CD14-positive monocyte (primary cell): ENCODE measurements around the gene FOXP1. TPM values are rescaled to one million over a fixed set of nuclear protein-coding genes. Genes with fewer than 3 reads are reported as not detected.

Experiments
- DNase-seq, 3 donors: peaks; one replicate each; pipeline ENCODE4 v3.0.0-alpha.2; 2011 to 2022
- H2AFZ ChIP-seq: 2 replicates; pipeline ENCODE4 v1.6.0; 2012; ENCODE audit warnings: mild to moderate bottlenecking, low read depth, low read length, inconsistent platforms; ENCODE audit not compliant: insufficient read depth, poor library complexity, severe bottlenecking
- H3K27ac ChIP-seq, 2 donors: 1 replicate in 1 of 2; 2 replicates in 1 of 2; pipeline ENCODE4 v1.5.1; 2012 to 2013; ENCODE audit warnings: low read length in 2 of 2, control low read depth in 1 of 2, inconsistent platforms in 1 of 2, low read depth in 1 of 2, mild to moderate bottlenecking in 1 of 2
- H3K27me3 ChIP-seq, 2 donors: one replicate each; pipeline versions ENCODE4 v1.6.0 to v1.6.1; 2011 to 2013; ENCODE audit warnings: low read length in 2 of 2; ENCODE audit not compliant: control insufficient read depth in 2 of 2, insufficient read depth in 2 of 2
- H3K36me3 ChIP-seq, 2 donors: replicated peaks in 1 of 2; 1 replicate in 1 of 2; 2 replicates in 1 of 2; pipeline versions ENCODE4 v1.5.1 to v1.6.1; 2012 to 2013; ENCODE audit warnings: low read length in 2 of 2, control low read depth in 1 of 2, inconsistent platforms in 1 of 2, mild to moderate bottlenecking in 1 of 2; ENCODE audit not compliant: insufficient read depth in 2 of 2, control insufficient read depth in 1 of 2
- H3K4me1 ChIP-seq, 2 donors: 1 replicate in 1 of 2; 2 replicates in 1 of 2; pipeline versions ENCODE4 v1.5.1 to v1.6.1; 2012 to 2013; ENCODE audit warnings: low read length in 2 of 2, control low read depth in 1 of 2, inconsistent platforms in 1 of 2, mild to moderate bottlenecking in 1 of 2, moderate library complexity in 1 of 2; ENCODE audit not compliant: insufficient read depth in 2 of 2, control insufficient read depth in 1 of 2
- H3K4me2 ChIP-seq: replicated peaks from 2 replicates; pipeline ENCODE3; 2012; ENCODE audit warnings: low read length, moderate library complexity, mild to moderate bottlenecking; ENCODE audit not compliant: poor library complexity, severe bottlenecking; ENCODE audit errors: extremely low read depth
- H3K4me3 ChIP-seq, 3 experiments: fragments of 200-600 bp in 1 of 3; sonication (generic) in 1 of 3; replicated peaks in 1 of 3; 1 replicate in 2 of 3; 2 replicates in 1 of 3; pipeline ENCODE4 v1.5.1; 2011 to 2013; ENCODE audit warnings: low read length in 3 of 3, mild to moderate bottlenecking in 3 of 3, control low read depth in 2 of 3, low read depth in 2 of 3, inconsistent platforms in 1 of 3, moderate library complexity in 1 of 3
- H3K79me2 ChIP-seq: 2 replicates; pipeline ENCODE4 v1.6.0; 2012; ENCODE audit warnings: mild to moderate bottlenecking, control low read depth, inconsistent platforms, low read length, moderate library complexity; ENCODE audit not compliant: insufficient read depth
- H3K9ac ChIP-seq: 2 replicates; pipeline ENCODE4 v1.6.0; 2017; ENCODE audit warnings: low read length, mild to moderate bottlenecking; ENCODE audit not compliant: insufficient read depth, poor library complexity, severe bottlenecking
- H3K9me3 ChIP-seq, 2 donors: replicated peaks in 1 of 2; 1 replicate in 1 of 2; 2 replicates in 1 of 2; pipeline versions ENCODE4 v1.5.1 to v1.6.1; 2012 to 2013; ENCODE audit warnings: low read length in 2 of 2, control low read depth in 1 of 2; ENCODE audit not compliant: control insufficient read depth in 1 of 2, insufficient read depth in 1 of 2
- H4K20me1 ChIP-seq: 2 replicates; pipeline ENCODE4 v1.6.0; 2012; ENCODE audit warnings: mild to moderate bottlenecking, low read length, control low read depth, moderate library complexity; ENCODE audit not compliant: insufficient read depth
- H3K27ac Mint-ChIP-seq, 7 donors: one replicate each; pipeline ENCODE4 v1.8.0; 2020; ENCODE audit warnings: mild to moderate bottlenecking in 7 of 7, mixed read lengths in 7 of 7, moderate library complexity in 6 of 7, inconsistent platforms in 2 of 7
- H3K27me3 Mint-ChIP-seq, 3 donors: one replicate each; pipeline ENCODE4 v1.8.0; 2021 to 2022; ENCODE audit warnings: low read depth in 3 of 3, mild to moderate bottlenecking in 3 of 3, mixed read lengths in 3 of 3, moderate library complexity in 3 of 3, inconsistent platforms in 1 of 3
- H3K36me3 Mint-ChIP-seq, 2 donors: one replicate each; pipeline ENCODE4 v1.8.0; 2020; ENCODE audit warnings: mixed read lengths in 2 of 2, inconsistent platforms in 1 of 2, mild to moderate bottlenecking in 1 of 2
- H3K4me1 Mint-ChIP-seq: one replicate; pipeline ENCODE4 v1.8.0; 2020; ENCODE audit warnings: mild to moderate bottlenecking, mixed read lengths
- H3K4me3 Mint-ChIP-seq, 2 donors: one replicate each; pipeline ENCODE4 v1.8.0; 2020; ENCODE audit warnings: mild to moderate bottlenecking in 2 of 2, mixed read lengths in 2 of 2, moderate library complexity in 1 of 2
- H3K9me3 Mint-ChIP-seq, 7 donors: one replicate each; pipeline ENCODE4 v1.8.0; 2020 to 2022; ENCODE audit warnings: mixed read lengths in 7 of 7, mild to moderate bottlenecking in 6 of 7, moderate library complexity in 6 of 7, inconsistent platforms in 2 of 7
- CTCF ChIP-seq: fragments of 200-600 bp; IDR thresholded peaks from one replicate; pipeline ENCODE4 v1.8.0; 2022; ENCODE audit warnings: antibody characterized with exemption, mild to moderate bottlenecking
- WGBS: methylation state at CpG from one replicate; pipeline ENCODE4 v1.1.5; 2013; ENCODE audit warnings: missing lambda C conversion rate; ENCODE audit not compliant: insufficient coverage; 5-methylcytosine and 5-hydroxymethylcytosine counted together
- intact Hi-C, 2 donors: fragments of 100-400 bp; cut with micrococcal nuclease; formaldehyde crosslinking; loops; one replicate each; pipeline versions ENCODE4 v1.15.0 to v1.15.1; 2023
- polyA plus RNA-seq, 3 donors: library from polyadenylated mRNA; depleted of rRNA in 1 of 3; unstranded in 2 of 3; stranded (reverse) in 1 of 3; fragments of 300-500 nt in 2 of 3; fragments of >200 nt in 1 of 3; fragmentation: Illumina TruSeq in 2 of 3; gene quantifications; 1 replicate in 2 of 3; 2 replicates in 1 of 3; pipeline ENCODE4 v1.2.3, GENCODE V29; 2012 to 2021

Gene FOXP1
- polyA plus RNA-seq, 3 donors: 25.7 to 42.6 (median 27.8) TPM

- Histone ChIP-seq H3K4me1 (peaks cover 41 to 50% of the 10 kb centered on the region in 2 donors), H3K4me2 (peak overlapping the region; percentile 84), H2AFZ (peak overlapping the region; percentile 70), H3K9me3 (no peaks in the 10 kb centered on the region), H3K36me3 (no peaks in the 10 kb centered on the region), H3K27me3 (no peaks in the 10 kb centered on the region), H3K27ac (peak overlapping the region; percentile 65 to 83), H3K4me3 (peak overlapping the region; percentile 70 to 90 (median 79)), H3K79me2 (peaks cover 61% of the 10 kb centered on the region), H3K9ac (peak overlapping the region; percentile 68), H4K20me1 (peaks cover 89% of the 10 kb centered on the region)
- no peak for TF ChIP-seq CTCF
- DNase-seq: peak; percentile 14 to 32 (median 26)
- no peak overlapping the region for H3K4me3 Mint-ChIP-seq
- peaks cover 29% of the 10 kb centered on the region for H3K4me1 Mint-ChIP-seq
- peaks cover 0 to 6% (median 4%) of the 10 kb centered on the region in 3 donors for H3K27me3 Mint-ChIP-seq
- no peak overlapping the region for H3K27ac Mint-ChIP-seq
- 0% methylated on average over 33 of the region's 46 CpGs for WGBS
- intact Hi-C loops: loop anchor here (5.0 to 10.0 kb wide), 4 partner anchors 57 to 1980 kb away; partner anchors contain the start of genes ARL6IP5 (in 1 of the 2), FOXP1 (in 1 of the 2) and UBA3 (in 1 of the 2)
- H3K36me3 Mint-ChIP-seq: peaks cover 0 to 3% of the 10 kb centered on the region in 2 donors
- no peaks in the 10 kb centered on the region for H3K9me3 Mint-ChIP-seq
Measured at GRCh38 chr3:71064291-71064955, 519.1 kb downstream of the FOXP1 start.

GRCh38 chr3:71063773-71064290 lies 519.7 kb downstream of the FOXP1 start:
- Histone ChIP-seq H2AFZ (peak overlapping the region; percentile 70), H4K20me1 (peaks cover 89% of the 10 kb centered on the region), H3K27ac (peak overlapping the region; percentile 65 to 83), H3K9me3 (no peaks in the 10 kb centered on the region), H3K79me2 (peaks cover 66% of the 10 kb centered on the region), H3K4me1 (peaks cover 41 to 50% of the 10 kb centered on the region in 2 donors), H3K4me3 (peak overlapping the region; percentile 70 to 90 (median 79)), H3K4me2 (peak overlapping the region; percentile 84), H3K36me3 (no peaks in the 10 kb centered on the region), H3K9ac (peak overlapping the region; percentile 68), H3K27me3 (no peaks in the 10 kb centered on the region)
- H3K27me3 Mint-ChIP-seq: peaks cover 0 to 6% (median 4%) of the 10 kb centered on the region in 3 donors
- peaks cover 0 to 3% of the 10 kb centered on the region in 2 donors for H3K36me3 Mint-ChIP-seq
- no peaks in the 10 kb centered on the region for H3K9me3 Mint-ChIP-seq
- no peak for TF ChIP-seq CTCF
- intact Hi-C loops: loop anchor here (5.0 to 10.0 kb wide), 4 partner anchors 57 to 1979 kb away; partner anchors contain the start of genes ARL6IP5 (in 1 of the 2), FOXP1 (in 1 of the 2) and UBA3 (in 1 of the 2)
- H3K27ac Mint-ChIP-seq: no peak overlapping the region
- peaks cover 28% of the 10 kb centered on the region for H3K4me1 Mint-ChIP-seq
- WGBS: 0% methylated on average over 10 of the region's 13 CpGs
- DNase-seq: peak in 2 of 3 donors; percentile 21 to 80
- H3K4me3 Mint-ChIP-seq: no peak overlapping the region
